Breast epithelium (tissue), 4 donors: ENCODE results near the gene ATP8B4. TPM values are rescaled to one million over a fixed set of nuclear protein-coding genes. Genes with fewer than 3 reads are reported as not detected.

ENCODE experiments used
- DNase-seq, 2 donors: peaks; one replicate each; pipeline ENCODE4 v3.0.0-alpha.2; 2019; ENCODE audit warnings: low spot score in 2 of 2
- H3K27ac ChIP-seq, 2 donors: fragments of 200-600 bp; sonication (generic) in 1 of 2; one replicate each; pipeline ENCODE4 v1.5.1; 2016 to 2019; ENCODE audit warnings: mild to moderate bottlenecking in 1 of 2
- H3K27me3 ChIP-seq, 2 donors: fragments of 200-600 bp; sonication (generic) in 1 of 2; one replicate each; pipeline versions ENCODE4 v1.5.1 to v1.6.0; 2017 to 2019; ENCODE audit warnings: control low read depth in 1 of 2, mild to moderate bottlenecking in 1 of 2
- H3K36me3 ChIP-seq: fragments of 200-600 bp; one replicate; pipeline ENCODE4 v1.5.1; 2019
- H3K4me1 ChIP-seq, 2 donors: fragments of 200-600 bp; sonication (generic); one replicate each; pipeline ENCODE4 v1.5.1; 2016 to 2019; ENCODE audit warnings: control low read depth in 1 of 2
- H3K4me3 ChIP-seq, 3 donors: fragments of 200-600 bp; sonication (generic); 1 replicate in 2 of 3; 2 replicates in 1 of 3; pipeline ENCODE4 v1.5.1; 2016 to 2019; ENCODE audit warnings: mild to moderate bottlenecking in 3 of 3, moderate library complexity in 2 of 3
- H3K9me3 ChIP-seq, 2 donors: fragments of 200-600 bp; sonication (generic) in 1 of 2; one replicate each; pipeline ENCODE4 v1.5.1; 2016 to 2019; ENCODE audit warnings: control low read depth in 1 of 2
- POLR2A ChIP-seq: fragments of 450-650 bp; IDR thresholded peaks from one replicate; pipeline ENCODE4 v1.6.1; 2016; ENCODE audit warnings: antibody characterized with exemption, mild to moderate bottlenecking, moderate library complexity
- POLR2AphosphoS5 ChIP-seq, 3 donors: sonication (generic); formaldehyde crosslinking; IDR thresholded peaks; one replicate each; pipeline ENCODE4 v1.6.1; 2017; ENCODE audit warnings: antibody characterized with exemption in 3 of 3
- intact Hi-C: fragments of 100-400 bp; cut with DNase I; formaldehyde crosslinking; loops from one replicate; pipeline ENCODE4 v1.15.1; 2023; ENCODE audit warnings: low total_unique reads
- total RNA-seq, 3 donors: library from RNA; depleted of rRNA; stranded (reverse); fragments of >200 nt; gene quantifications; one replicate each; pipeline ENCODE4 v1.1.0, GENCODE V29; 2016
- TF ChIP-seq, protein P1 (sequence below), 3 donors: fragments of 450-650 bp; IDR thresholded peaks; one replicate each; pipeline ENCODE4 v1.5.1; 2016 to 2017; ENCODE audit warnings: antibody characterized with exemption in 3 of 3, mild to moderate bottlenecking in 3 of 3, moderate library complexity in 3 of 3

The ATP8B4 gene
- total RNA-seq, 3 donors from 2014 or later = 7.9 to 28.3 (median 9.5) TPM

GRCh38 chr15:50017522-50017921, 101.5 kb downstream of the ATP8B4 start:
- Histone ChIP-seq H3K27ac (no peak overlapping the region), H3K4me3 (no peak overlapping the region), H3K4me1 (no peaks in the 10 kb centered on the region), H3K9me3 (no peaks in the 10 kb centered on the region), H3K36me3 (no peaks in the 10 kb centered on the region), H3K27me3 (no peaks in the 10 kb centered on the region)
- intact Hi-C loops = no loop called here
- TF ChIP-seq, protein P1, sequence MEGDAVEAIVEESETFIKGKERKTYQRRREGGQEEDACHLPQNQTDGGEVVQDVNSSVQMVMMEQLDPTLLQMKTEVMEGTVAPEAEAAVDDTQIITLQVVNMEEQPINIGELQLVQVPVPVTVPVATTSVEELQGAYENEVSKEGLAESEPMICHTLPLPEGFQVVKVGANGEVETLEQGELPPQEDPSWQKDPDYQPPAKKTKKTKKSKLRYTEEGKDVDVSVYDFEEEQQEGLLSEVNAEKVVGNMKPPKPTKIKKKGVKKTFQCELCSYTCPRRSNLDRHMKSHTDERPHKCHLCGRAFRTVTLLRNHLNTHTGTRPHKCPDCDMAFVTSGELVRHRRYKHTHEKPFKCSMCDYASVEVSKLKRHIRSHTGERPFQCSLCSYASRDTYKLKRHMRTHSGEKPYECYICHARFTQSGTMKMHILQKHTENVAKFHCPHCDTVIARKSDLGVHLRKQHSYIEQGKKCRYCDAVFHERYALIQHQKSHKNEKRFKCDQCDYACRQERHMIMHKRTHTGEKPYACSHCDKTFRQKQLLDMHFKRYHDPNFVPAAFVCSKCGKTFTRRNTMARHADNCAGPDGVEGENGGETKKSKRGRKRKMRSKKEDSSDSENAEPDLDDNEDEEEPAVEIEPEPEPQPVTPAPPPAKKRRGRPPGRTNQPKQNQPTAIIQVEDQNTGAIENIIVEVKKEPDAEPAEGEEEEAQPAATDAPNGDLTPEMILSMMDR (IDR thresholded peaks at IDR 0.05) = no peak
- TF ChIP-seq POLR2A = no peak
- no peak for TF ChIP-seq POLR2AphosphoS5 (IDR thresholded peaks at IDR 0.05)
- DNase-seq = no peak

- intact Hi-C loops = no loop called here
These were observed 102.1 kb downstream of the ATP8B4 start for GRCh38 chr15:50016951-50017350.

GRCh38 chr15:50012790-50013189, 106.2 kb downstream of the ATP8B4 start:
- intact Hi-C loops = no loop called here
- TF ChIP-seq, protein P1 (IDR thresholded peaks at IDR 0.05) = no peak
- no peak for TF ChIP-seq POLR2A
- TF ChIP-seq POLR2AphosphoS5 (IDR thresholded peaks at IDR 0.05) = no peak
- no peak for DNase-seq
- Histone ChIP-seq H3K27me3 (no peaks in the 10 kb centered on the region), H3K4me3 (no peak overlapping the region), H3K4me1 (no peaks in the 10 kb centered on the region), H3K9me3 (no peaks in the 10 kb centered on the region), H3K36me3 (no peaks in the 10 kb centered on the region), H3K27ac (no peak overlapping the region)

More at GRCh38 chr15:50016951-50017350, 102.1 kb downstream of the ATP8B4 start:
- Histone ChIP-seq H3K27ac (no peak overlapping the region), H3K27me3 (no peaks in the 10 kb centered on the region), H3K9me3 (no peaks in the 10 kb centered on the region), H3K4me1 (no peaks in the 10 kb centered on the region), H3K4me3 (no peak overlapping the region), H3K36me3 (no peaks in the 10 kb centered on the region)
- DNase-seq = no peak
- TF ChIP-seq POLR2AphosphoS5 (IDR thresholded peaks at IDR 0.05) = no peak
- TF ChIP-seq, protein P1 (IDR thresholded peaks at IDR 0.05) = no peak
- no peak for TF ChIP-seq POLR2A

DNA sequence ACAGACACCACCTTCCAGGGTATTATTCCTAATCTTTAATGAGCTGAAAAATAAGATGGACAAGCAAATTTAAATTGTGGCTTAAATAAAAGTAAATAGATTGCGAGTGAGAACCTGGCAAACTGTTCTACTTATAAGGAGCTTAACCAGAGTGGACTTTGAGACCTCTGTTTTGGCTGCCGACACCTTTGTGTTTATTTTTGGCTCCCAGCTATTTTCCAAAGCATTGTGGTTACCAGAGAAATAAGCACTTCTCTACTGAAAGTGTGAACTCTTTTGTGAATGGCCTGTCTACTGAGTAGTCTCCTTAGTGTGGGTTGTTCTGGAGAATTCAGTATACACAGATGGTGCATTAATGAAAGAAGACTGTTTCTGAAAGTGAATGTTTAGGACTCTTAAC, 109.4 kb downstream of the ATP8B4 start:
- H3K36me3 ChIP-seq = no peaks in the 10 kb centered on the region
- no peaks in the 10 kb centered on the region for H3K9me3 ChIP-seq
- intact Hi-C loops = no loop called here
- no peak overlapping the region for H3K27ac ChIP-seq
- H3K27me3 ChIP-seq = no peaks in the 10 kb centered on the region
- no peak overlapping the region for H3K4me3 ChIP-seq
- TF ChIP-seq, protein P1 (IDR thresholded peaks at IDR 0.05) = no peak
- no peak for TF ChIP-seq POLR2A
- no peak for TF ChIP-seq POLR2AphosphoS5 (IDR thresholded peaks at IDR 0.05)
- DNase-seq = no peak
- H3K4me1 ChIP-seq = no peaks in the 10 kb centered on the region

GRCh38 chr15:50003786-50004334, 115.2 kb downstream of the ATP8B4 start:
- H3K9me3 ChIP-seq = no peaks in the 10 kb centered on the region
- H3K27ac ChIP-seq = no peak overlapping the region
- no peaks in the 10 kb centered on the region for H3K36me3 ChIP-seq
- peak; percentile 30 to 74 for DNase-seq
- TF ChIP-seq, protein P1 (IDR thresholded peaks at IDR 0.05) = peak in 2 of 3 donors; percentile 52 to 76
- TF ChIP-seq POLR2A = no peak
- TF ChIP-seq POLR2AphosphoS5 (IDR thresholded peaks at IDR 0.05) = no peak
- H3K27me3 ChIP-seq = no peaks in the 10 kb centered on the region
- no peaks in the 10 kb centered on the region for H3K4me1 ChIP-seq
- intact Hi-C loops = no loop called here
- no peak overlapping the region for H3K4me3 ChIP-seq
